ENCODE data around the gene CYP4V2. TPM values are rescaled to one million over a fixed set of nuclear protein-coding genes. Genes with fewer than 3 reads are reported as not detected.
"Not testable (repeated sequence)": the region's sequence is repeated elsewhere in the genome, so short reads cannot be mapped to it uniquely, and the experiment has no call there.

Gene CYP4V2
- polyA plus RNA-seq, 6 donors from 2014 or later = 10.2 to 16.2 (median 14.0) TPM

DNA sequence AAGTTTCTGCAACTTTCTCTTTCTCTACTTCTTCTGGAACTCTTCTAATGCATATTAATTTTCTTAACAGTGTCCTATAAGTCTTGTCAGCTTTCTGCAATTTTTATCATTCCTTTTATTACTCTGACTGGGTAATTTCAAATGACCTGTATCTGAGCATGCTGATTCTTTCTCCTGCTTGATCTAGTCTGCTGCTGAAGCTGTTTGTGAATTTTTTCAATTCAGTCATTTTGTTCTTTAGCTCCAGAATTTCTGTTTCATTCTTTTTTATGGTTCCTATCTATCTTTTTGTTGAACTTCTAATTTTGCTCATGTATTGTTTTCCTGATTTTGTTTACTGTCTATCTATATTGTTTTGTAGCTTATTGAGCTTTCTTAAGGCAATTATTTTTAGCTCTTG, 34.5 kb downstream of the CYP4V2 start:
- peak overlapping the region in 1 of 6 donors; percentile 13 for H3K27ac Mint-ChIP-seq
- DNase-seq (no peak), ATAC-seq (ENCODE audit: low read depth in 2 of 2) (no peak)
- H3K4me3 Mint-ChIP-seq = no peak overlapping the region
- peaks cover 4 to 37% (median 23%) of the 10 kb centered on the region in 3 donors for H3K27me3 Mint-ChIP-seq
- no peaks in the 10 kb centered on the region for H3K4me1 Mint-ChIP-seq
- peaks cover 20 to 47% (median 32%) of the 10 kb centered on the region in 7 donors for H3K9me3 Mint-ChIP-seq
- H3K36me3 Mint-ChIP-seq = peaks cover 20 to 35% of the 10 kb centered on the region in 2 donors

- ATAC-seq (ENCODE audit: low read depth in 2 of 2) (no peak), DNase-seq (no peak)
- Mint-ChIP-seq H3K9me3 (peaks cover 20 to 47% (median 31%) of the 10 kb centered on the region in 7 donors), H3K27me3 (peaks cover 4 to 30% (median 19%) of the 10 kb centered on the region in 3 donors), H3K4me1 (no peaks in the 10 kb centered on the region), H3K36me3 (peaks cover 20 to 35% of the 10 kb centered on the region in 2 donors), H3K4me3 (no peak overlapping the region), H3K27ac (no peak overlapping the region)
Observed at GRCh38 chr4:186226521-186227189, 35.3 kb downstream of the CYP4V2 start.

- no peak for ATAC-seq (ENCODE audit: low read depth in 2 of 2)
- H3K9me3 Mint-ChIP-seq = peaks cover 17 to 45% (median 31%) of the 10 kb centered on the region in 7 donors
Observed at GRCh38 chr4:186227221-186227620, 35.9 kb downstream of the CYP4V2 start, which contains the start of gene KLKB1. KLKB1 (plus strand) TSS chr4:186227507; CDS start chr4:186228196, 689 bp downstream.

GRCh38 chr4:186227744-186228513, 36.6 kb downstream of the CYP4V2 start:
- Mint-ChIP-seq H3K27me3 (peaks cover 4 to 30% (median 11%) of the 10 kb centered on the region in 3 donors), H3K4me3 (no peak overlapping the region), H3K27ac (no peak overlapping the region), H3K9me3 (peaks cover 17 to 38% (median 29%) of the 10 kb centered on the region in 7 donors), H3K36me3 (peaks cover 19 to 32% of the 10 kb centered on the region in 2 donors), H3K4me1 (no peaks in the 10 kb centered on the region)
- ATAC-seq (ENCODE audit: low read depth in 2 of 2) = no peak
- no peak for DNase-seq

More at GRCh38 chr4:186227221-186227620, 35.9 kb downstream of the CYP4V2 start, which contains the start of gene KLKB1:
- no peak within 1 kb of the TSS for H3K27ac Mint-ChIP-seq
- H3K4me1 Mint-ChIP-seq = no peaks in the 10 kb centered on the region
- no peak within 1 kb of the TSS for H3K4me3 Mint-ChIP-seq
- H3K27me3 Mint-ChIP-seq = peaks cover 4 to 28% (median 14%) of the 10 kb centered on the region in 3 donors
- no peak for DNase-seq
- peaks cover 20 to 35% of the 10 kb centered on the region in 2 donors for H3K36me3 Mint-ChIP-seq

DNA sequence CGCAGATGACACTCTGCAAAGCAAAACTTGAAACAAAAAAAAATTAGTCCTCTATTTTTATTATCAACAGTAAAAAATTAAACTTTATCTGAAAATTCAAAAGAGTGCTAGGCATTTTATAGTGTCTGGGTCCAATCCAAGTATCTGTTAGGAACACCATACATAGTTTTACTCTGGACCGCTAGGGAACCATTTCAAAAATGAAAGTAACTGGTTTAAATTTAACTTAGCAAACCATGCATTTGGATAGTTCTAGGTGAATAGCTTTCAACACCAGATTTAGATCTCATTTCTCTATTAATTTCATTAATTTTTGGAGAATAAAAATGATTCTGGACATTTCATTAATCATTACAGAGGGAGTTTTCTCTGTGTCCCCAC, 37.1 kb downstream of the CYP4V2 start:
- ATAC-seq (ENCODE audit: low read depth in 2 of 2) = no peak
- peaks cover 4 to 25% (median 5%) of the 10 kb centered on the region in 3 donors for H3K27me3 Mint-ChIP-seq
- H3K4me1 Mint-ChIP-seq = no peaks in the 10 kb centered on the region
- H3K27ac Mint-ChIP-seq = no peak overlapping the region
- peaks cover 13 to 26% of the 10 kb centered on the region in 2 donors for H3K36me3 Mint-ChIP-seq
- DNase-seq = no peak
- no peak overlapping the region for H3K4me3 Mint-ChIP-seq
- H3K9me3 Mint-ChIP-seq = peaks cover 13 to 32% (median 24%) of the 10 kb centered on the region in 7 donors

DNA sequence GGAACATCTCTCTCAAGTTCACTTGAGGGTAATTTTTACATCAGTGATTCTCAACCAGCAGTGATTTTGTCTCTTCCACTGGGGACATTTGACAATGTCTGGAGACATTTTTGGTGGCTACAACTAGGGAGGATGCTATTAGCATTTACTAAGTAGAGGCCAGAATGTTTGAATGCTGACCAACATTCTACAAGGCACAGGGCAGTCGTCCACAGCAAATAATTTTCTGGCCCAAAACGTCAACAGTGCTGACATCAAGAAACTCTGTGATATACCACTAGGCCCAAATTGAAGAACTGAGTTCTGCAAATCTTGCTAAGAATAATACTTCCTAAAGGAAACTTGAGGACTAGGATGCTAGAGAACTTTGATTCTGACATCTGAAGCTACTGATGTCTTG, 43.0 kb downstream of the CYP4V2 start:
- H3K9me3 Mint-ChIP-seq = no peaks in the 10 kb centered on the region
- no peak overlapping the region for H3K27ac Mint-ChIP-seq
- H3K27me3 Mint-ChIP-seq = peaks cover 0 to 8% (median 7%) of the 10 kb centered on the region in 3 donors
- DNase-seq (no peak), ATAC-seq (ENCODE audit: low read depth in 2 of 2) (no peak)
- H3K36me3 Mint-ChIP-seq = peaks cover 0 to 4% of the 10 kb centered on the region in 2 donors
- H3K4me3 Mint-ChIP-seq = no peak overlapping the region
- H3K4me1 Mint-ChIP-seq = no peaks in the 10 kb centered on the region

GRCh38 chr4:186236126-186236525, 44.8 kb downstream of the CYP4V2 start:
- H3K36me3 Mint-ChIP-seq = peaks cover 0 to 4% of the 10 kb centered on the region in 2 donors
- no peaks in the 10 kb centered on the region for H3K4me1 Mint-ChIP-seq
- H3K27ac Mint-ChIP-seq = no peak overlapping the region
- peaks cover 0 to 8% (median 7%) of the 10 kb centered on the region in 3 donors for H3K27me3 Mint-ChIP-seq
- no peak for DNase-seq
- H3K9me3 Mint-ChIP-seq = no peaks in the 10 kb centered on the region
- ATAC-seq (ENCODE audit: low read depth in 2 of 2) = no peak
- no peak overlapping the region for H3K4me3 Mint-ChIP-seq

- ATAC-seq (ENCODE audit: low read depth in 2 of 2) = no peak
Observed at GRCh38 chr4:186240452-186240847, 49.1 kb downstream of the CYP4V2 start.

GRCh38 chr4:186240848-186241491, 49.6 kb downstream of the CYP4V2 start:
- Mint-ChIP-seq H3K27me3 (peaks cover 0 to 7% (median 3%) of the 10 kb centered on the region in 3 donors), H3K36me3 (peaks cover 0 to 5% of the 10 kb centered on the region in 2 donors)

More at GRCh38 chr4:186240452-186240847, 49.1 kb downstream of the CYP4V2 start:
- no peak overlapping the region for H3K27ac Mint-ChIP-seq
- H3K4me3 Mint-ChIP-seq = no peak overlapping the region
- no peaks in the 10 kb centered on the region for H3K36me3 Mint-ChIP-seq
- DNase-seq = no peak
- no peaks in the 10 kb centered on the region for H3K4me1 Mint-ChIP-seq
- H3K9me3 Mint-ChIP-seq = peaks cover 0 to 1% (median 0%) of the 10 kb centered on the region in 7 donors
- peaks cover 0 to 7% (median 0%) of the 10 kb centered on the region in 3 donors for H3K27me3 Mint-ChIP-seq

GRCh38 chr4:186241616-186242015, 50.2 kb downstream of the CYP4V2 start:
- H3K27ac Mint-ChIP-seq = no peak overlapping the region
- H3K27me3 Mint-ChIP-seq = peaks cover 0 to 12% (median 9%) of the 10 kb centered on the region in 3 donors
- H3K4me1 Mint-ChIP-seq = no peaks in the 10 kb centered on the region
- no peak overlapping the region for H3K4me3 Mint-ChIP-seq
- ATAC-seq (ENCODE audit: low read depth in 2 of 2) = no peak
- peaks cover 0 to 11% of the 10 kb centered on the region in 2 donors for H3K36me3 Mint-ChIP-seq
- no peak for DNase-seq
- H3K9me3 Mint-ChIP-seq = peaks cover 0 to 13% (median 9%) of the 10 kb centered on the region in 7 donors

More at GRCh38 chr4:186240848-186241491, 49.6 kb downstream of the CYP4V2 start:
- no peak overlapping the region for H3K27ac Mint-ChIP-seq
- peaks cover 0 to 7% (median 3%) of the 10 kb centered on the region in 7 donors for H3K9me3 Mint-ChIP-seq
- no peaks in the 10 kb centered on the region for H3K4me1 Mint-ChIP-seq
- no peak overlapping the region for H3K4me3 Mint-ChIP-seq
- no peak for ATAC-seq (ENCODE audit: low read depth in 2 of 2)
- no peak for DNase-seq

DNA sequence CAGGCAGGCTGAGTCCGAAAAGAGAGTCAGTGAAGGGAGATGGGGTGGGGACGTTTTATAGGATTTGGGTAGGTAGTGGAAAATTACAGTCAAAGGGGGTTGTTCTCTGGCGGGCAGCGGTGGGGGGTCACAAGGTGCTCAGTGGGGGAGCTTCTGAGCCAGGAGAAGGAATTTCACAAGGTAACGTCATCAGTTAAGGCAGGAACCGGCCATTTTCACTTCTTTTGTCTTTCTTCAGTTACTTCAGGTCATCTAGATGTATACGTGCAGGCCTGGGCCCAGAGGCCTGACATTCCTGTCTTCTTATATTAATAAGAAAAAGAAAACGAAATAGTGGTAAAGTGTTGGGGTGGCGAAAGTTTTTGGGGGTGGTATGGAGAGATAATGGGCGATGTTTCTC, 50.7 kb downstream of the CYP4V2 start:
- Mint-ChIP-seq H3K27me3 (peaks cover 0 to 14% (median 13%) of the 10 kb centered on the region in 3 donors), H3K36me3 (peaks cover 0 to 14% of the 10 kb centered on the region in 2 donors), H3K9me3 (peaks cover 0 to 16% (median 13%) of the 10 kb centered on the region in 7 donors)
- not testable (repeated sequence) for H3K4me3 Mint-ChIP-seq; ATAC-seq (ENCODE audit: low read depth in 2 of 2); DNase-seq; H3K27ac Mint-ChIP-seq; H3K4me1 Mint-ChIP-seq

- Mint-ChIP-seq H3K27ac (no peak overlapping the region), H3K9me3 (peaks cover 0 to 16% (median 13%) of the 10 kb centered on the region in 7 donors), H3K4me1 (no peaks in the 10 kb centered on the region), H3K27me3 (peaks cover 0 to 15% (median 7%) of the 10 kb centered on the region in 3 donors), H3K4me3 (no peak overlapping the region), H3K36me3 (peaks cover 0 to 14% of the 10 kb centered on the region in 2 donors)
- no peak for DNase-seq
- no peak for ATAC-seq (ENCODE audit: low read depth in 2 of 2)
Observed at GRCh38 chr4:186243331-186243730, 52.0 kb downstream of the CYP4V2 start.

DNA sequence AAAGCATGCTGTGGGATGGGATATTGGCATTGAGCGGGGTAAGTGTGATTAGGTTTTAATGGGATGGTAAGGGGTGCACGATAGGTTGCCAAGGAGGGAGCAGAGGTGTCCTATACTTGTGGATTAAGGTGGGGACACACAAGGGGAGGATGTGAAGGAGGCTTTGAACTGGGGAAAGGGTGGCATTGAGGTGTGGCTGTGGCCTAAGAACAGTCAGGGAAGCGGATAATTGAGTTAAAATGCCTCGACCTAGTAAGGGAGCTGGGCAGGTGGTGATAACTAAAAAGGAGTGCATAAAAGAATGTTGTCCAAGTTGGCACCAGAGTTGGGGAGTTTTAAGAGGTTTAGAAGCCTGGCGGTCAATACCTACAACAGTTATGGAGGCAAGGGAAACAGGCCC, 53.5 kb downstream of the CYP4V2 start:
- Mint-ChIP-seq H3K27me3 (peaks cover 0 to 15% (median 7%) of the 10 kb centered on the region in 3 donors), H3K4me1 (no peaks in the 10 kb centered on the region), H3K36me3 (peaks cover 0 to 14% of the 10 kb centered on the region in 2 donors), H3K27ac (no peak overlapping the region), H3K9me3 (peaks cover 0 to 16% (median 13%) of the 10 kb centered on the region in 7 donors), H3K4me3 (no peak overlapping the region)
- DNase-seq (no peak), ATAC-seq (ENCODE audit: low read depth in 2 of 2) (no peak)
